Germinal center (tissue), 1 donor: Measurements from ENCODE around the gene TXN2.
A peak's percentile ranks its signal among the peaks of the same experiment; 100 is the strongest.
"Not testable (repeated sequence)": the region's sequence is repeated elsewhere in the genome, so short reads cannot be mapped to it uniquely, and the experiment has no call there.

ENCODE experiments used
- DNase-seq: peaks from one replicate; pipeline ENCODE4 v3.0.0; 2012; ENCODE audit warnings: mixed read lengths, low spot score

The TXN2 gene

GRCh38 chr22:36455571-36456463 is 25.6 kb downstream of the TXN2 start:
- DNase-seq, result no peak

GRCh38 chr22:36454916-36455570 is 26.4 kb downstream of the TXN2 start:
- peak; percentile 94 for DNase-seq

GRCh38 chr22:36453855-36454378 is 27.5 kb downstream of the TXN2 start:
- DNase-seq, result no peak

DNA sequence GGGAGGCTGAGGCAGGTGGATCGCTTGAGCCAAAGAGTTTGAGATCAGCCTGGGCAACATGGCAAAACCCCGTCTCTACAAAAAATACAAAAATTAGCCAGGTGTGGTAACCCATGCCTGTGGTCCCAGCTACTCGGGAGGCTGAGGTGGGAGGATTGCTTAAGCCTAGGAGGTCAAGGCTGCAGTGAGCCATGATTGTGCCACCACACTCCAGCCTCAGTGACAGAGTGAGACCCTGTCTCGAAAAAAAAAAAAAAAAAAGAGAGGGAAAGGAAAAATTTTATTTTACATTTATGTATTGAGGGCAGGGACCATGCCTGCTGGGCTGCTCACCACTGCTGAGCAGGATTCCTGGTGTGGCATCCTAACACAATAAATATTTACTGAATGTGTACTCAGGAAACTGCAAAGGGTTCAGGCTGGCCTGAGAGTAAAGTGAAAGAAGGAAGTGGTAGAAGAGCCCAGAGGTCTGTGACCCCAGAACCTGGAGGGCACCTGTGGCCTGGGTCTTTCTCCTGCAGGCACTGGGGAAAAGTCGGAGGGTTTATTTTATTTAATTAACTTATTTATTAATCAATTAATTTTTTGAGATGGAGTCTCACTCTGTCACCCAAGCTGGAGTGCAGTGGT is 28.3 kb downstream of the TXN2 start:
- DNase-seq, result peak; percentile 40

DNA sequence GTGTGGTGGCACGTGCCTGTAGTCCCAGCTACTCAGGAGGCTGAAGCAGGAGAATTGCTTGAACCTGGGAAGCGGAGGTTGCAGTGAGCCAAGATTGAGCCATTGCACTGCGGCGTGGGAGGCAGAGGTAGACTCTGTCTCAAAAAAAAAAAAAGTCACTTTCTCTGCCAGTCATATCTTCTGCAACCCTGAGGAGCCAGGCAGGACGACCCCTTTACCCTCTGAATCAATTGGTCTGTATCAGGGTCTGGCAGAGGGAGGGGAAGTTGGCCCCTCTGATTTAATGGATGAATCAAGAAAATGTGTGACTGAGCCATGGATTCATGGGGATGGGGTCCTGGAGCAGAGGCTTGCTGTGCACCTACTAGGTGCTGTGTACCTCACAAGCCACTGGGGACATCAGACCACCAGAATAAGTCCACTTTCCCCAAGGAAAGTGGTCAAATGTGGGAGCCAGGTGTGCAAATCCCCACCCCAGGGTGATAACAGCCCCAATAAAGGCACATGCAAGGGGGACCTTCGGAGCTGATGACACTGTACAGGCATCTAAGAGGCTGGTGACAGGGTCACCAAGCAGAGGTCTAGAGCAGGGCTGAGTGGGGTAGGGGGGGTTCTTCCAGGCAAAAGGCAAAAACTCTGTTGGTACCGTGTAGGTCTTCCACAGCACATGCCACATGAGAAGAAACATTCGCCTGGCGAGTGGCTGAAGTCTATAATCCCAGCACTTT is 29.0 kb downstream of the TXN2 start:
- no peak for DNase-seq

- DNase-seq, result not testable (repeated sequence)
Measured at GRCh38 chr22:36450923-36451322, 30.5 kb downstream of the TXN2 start.

DNA sequence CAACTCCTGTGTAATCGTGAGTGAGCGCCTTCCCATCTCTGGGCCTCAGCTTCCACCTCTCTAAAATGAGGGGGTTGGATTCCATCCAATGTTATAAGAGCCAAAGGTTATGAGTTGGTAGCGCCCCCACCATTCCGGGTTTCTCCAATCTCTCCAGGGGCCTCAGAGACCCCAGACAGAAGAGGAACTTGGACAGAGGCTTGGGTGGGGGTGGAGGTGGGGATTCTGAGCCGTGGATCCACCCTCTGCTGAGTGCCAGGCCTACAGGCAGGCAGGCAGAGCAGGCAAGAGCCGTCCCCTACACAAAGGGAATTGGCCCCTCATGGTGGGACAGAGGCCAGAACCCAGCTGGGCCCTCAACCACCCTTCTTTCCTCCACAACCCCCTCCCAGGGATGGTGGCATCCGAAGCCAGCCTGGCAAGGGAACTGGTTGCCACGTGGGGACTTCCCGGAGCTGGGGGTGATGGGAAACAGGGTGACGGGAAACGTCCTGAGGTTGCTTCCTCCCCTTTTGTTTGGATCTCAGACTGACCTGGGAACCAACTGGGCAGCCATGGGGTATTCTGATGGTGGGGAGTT is 31.8 kb downstream of the TXN2 start:
- no peak for DNase-seq

DNA sequence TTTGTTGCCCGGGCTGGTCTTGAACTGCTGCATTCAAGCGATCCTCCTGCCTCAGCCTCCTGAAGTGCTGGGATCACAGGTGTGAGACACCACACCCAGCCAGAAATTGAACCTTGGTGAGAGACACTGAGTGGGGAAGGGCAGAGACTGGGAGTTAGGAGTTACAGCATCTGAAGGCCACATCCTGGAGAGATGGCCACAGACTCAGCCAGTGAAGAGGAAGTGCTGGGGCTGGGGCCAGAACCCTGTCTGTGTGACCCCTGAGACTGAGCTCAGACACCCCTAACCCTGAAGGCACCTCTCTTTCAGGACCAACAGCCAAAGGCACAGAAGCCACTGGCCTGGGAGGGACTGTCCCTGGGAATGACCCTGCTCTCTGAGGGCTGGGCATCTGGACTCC is 33.8 kb downstream of the TXN2 start:
- DNase-seq, result no peak

- no peak for DNase-seq
Measured at GRCh38 chr22:36445158-36445668, 36.2 kb downstream of the TXN2 start.

GRCh38 chr22:36443198-36443770 is 38.2 kb downstream of the TXN2 start:
- DNase-seq, result no peak

DNA sequence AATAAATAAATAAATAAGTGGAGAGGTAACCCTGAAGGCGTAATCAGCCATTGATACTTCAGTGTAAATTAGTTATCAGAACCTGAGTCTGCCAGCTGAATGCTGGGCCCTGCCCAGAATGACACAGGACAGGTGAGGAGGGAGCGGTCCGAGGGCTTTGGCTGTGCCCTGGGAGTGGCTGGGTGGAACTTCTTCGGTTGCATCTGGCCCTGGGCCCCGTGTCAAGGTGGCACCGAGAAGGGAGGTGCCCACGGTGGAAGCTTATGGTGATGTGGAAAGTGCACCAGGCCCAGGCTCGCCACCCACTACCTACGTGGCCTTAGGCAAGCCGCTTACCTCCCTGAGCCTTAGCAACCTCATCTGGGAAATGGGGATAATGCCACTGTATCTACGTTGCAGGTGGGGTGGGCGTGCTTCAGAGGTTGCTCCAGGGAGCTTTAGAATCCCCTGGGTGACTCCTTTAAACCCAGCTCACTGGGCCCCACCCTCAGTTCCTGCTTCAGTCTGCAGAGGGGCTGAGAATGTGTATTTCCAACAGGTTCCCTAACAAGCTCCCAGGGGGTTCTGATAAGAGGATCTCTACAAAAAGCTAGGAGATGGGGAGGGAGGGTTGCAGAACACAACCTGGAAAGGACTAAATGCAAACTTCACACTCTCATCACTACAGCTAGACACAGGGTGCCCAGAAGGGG is 38.8 kb downstream of the TXN2 start:
- DNase-seq, result no peak

DNA sequence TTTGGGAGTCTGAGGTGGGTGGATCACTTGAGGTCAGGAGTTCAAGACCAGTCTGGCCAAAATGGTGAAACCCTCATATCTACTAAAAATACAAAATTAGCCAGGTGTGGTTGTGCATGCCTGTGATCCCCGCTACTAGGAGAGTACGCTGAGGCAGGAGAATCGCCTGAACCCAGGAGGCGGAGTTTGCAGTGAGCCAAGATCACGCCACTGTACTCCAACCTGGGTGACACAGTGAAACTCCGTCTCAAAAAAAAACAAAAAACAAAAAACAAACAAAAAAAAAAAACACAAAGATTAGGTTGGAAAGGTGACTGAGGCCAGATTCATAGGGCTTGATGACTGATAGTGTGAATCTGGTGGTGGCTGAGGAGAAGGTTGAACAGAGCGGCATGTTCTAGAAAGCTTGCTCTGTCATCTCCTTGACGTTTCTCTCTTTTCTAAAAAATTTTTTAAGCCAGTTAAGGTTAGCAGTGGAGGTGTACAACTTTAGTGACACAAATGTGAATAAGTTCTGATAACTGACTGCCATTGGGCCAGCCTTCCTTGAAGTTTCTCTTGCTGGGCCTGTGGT is 40.9 kb downstream of the TXN2 start:
- no peak for DNase-seq

- no peak for DNase-seq
Measured at GRCh38 chr22:36439481-36440271, 41.8 kb downstream of the TXN2 start.

GRCh38 chr22:36435516-36436415 is 45.7 kb downstream of the TXN2 start:
- DNase-seq, result peak; percentile 35

GRCh38 chr22:36433318-36434231 is 47.9 kb downstream of the TXN2 start:
- DNase-seq, result no peak

DNA sequence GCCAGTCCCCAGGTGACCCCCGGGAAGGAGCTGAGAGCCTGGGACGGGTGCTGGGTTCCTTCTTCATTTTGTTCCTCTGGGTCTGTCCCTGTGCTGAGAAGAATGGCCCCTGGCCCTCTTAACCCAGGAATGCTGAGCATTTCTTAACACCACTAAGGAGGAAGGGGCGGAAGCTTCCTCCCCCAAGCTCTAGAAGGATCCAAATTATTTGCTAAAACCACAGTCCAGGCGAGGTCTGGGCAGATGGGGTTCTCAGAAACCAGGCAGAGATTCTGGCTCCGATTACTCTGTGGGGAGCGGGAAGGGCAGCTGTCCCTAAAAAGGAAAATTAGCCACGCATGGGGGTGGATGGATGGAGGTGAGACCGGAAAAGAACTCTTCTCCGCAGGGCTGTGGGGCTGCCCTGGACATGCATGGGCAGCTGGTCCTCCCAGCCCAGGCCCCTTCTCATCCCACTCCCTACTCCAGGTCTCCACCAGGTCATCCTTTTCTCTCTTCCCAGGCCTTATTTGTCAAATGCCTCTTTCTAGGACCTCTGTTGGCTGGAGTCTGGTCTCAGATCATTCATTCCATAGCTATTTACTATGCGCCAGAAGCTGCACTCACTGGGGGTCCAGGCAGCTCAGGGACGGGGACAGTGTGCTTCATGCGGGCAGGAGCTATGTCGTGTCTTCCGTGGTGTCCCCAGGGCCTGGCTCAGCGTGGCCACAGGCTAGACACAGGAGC is 48.7 kb downstream of the TXN2 start:
- DNase-seq, result no peak
